Gastrocnemius medialis (tissue), 4 donors: ENCODE results near the gene AXIN1.

Experiments used
- POLR2A ChIP-seq, 2 donors: fragments of 450-650 bp; IDR thresholded peaks; one replicate each; pipeline ENCODE4 v1.6.1; 2017; ENCODE audit warnings: antibody characterized with exemption in 2 of 2, mild to moderate bottlenecking in 2 of 2, moderate library complexity in 2 of 2
- TF ChIP-seq, protein P1 (sequence below), 5 experiments: fragments of 450-650 bp in 3 of 5; fragments of 200-600 bp in 2 of 5; sonication (generic) in 2 of 5; IDR thresholded peaks in 4 of 5; conservative IDR thresholded peaks in 1 of 5; 1 replicate in 4 of 5; 2 replicates in 1 of 5; pipeline ENCODE4 v1.5.1; 2016 to 2019; ENCODE audit warnings: antibody characterized with exemption in 5 of 5, mild to moderate bottlenecking in 3 of 5, moderate library complexity in 3 of 5

DNA sequence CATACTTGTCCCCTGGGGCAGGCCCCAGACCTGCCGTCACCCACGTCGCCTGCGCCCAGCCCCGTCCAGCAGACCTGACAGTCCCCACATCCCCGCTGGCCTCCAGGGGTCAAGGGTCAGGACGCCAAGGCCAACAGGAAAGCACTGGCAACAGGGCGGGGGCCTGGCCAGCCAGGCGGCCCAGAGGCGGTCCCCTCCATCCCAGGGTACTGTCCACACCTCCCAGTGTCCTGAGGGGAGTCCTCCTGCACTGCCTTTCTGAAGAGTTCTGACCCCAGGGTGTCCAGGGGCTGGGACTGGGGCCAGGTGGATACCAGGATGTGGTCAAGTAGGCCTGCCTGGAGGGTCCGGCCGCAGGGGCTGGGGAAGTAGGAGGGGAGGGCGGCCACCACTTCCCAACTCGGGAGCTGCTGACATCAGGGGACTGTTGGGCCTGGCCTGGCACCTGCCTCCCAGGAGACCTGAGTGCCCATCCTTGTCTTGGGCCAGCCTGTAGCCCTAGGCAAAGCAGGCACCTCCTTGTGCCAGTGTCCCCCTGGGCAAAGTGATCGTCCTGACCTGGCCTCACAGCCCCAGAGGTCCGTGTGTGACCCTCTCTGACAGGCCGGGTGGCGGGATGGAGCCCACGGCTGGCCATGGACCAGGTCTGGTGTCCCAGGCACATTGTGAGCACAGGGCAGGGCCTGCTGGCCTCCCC is 6.7 kb upstream of the AXIN1 start:
- no peak for TF ChIP-seq POLR2A (IDR thresholded peaks at IDR 0.05)
- TF ChIP-seq, protein P1, sequence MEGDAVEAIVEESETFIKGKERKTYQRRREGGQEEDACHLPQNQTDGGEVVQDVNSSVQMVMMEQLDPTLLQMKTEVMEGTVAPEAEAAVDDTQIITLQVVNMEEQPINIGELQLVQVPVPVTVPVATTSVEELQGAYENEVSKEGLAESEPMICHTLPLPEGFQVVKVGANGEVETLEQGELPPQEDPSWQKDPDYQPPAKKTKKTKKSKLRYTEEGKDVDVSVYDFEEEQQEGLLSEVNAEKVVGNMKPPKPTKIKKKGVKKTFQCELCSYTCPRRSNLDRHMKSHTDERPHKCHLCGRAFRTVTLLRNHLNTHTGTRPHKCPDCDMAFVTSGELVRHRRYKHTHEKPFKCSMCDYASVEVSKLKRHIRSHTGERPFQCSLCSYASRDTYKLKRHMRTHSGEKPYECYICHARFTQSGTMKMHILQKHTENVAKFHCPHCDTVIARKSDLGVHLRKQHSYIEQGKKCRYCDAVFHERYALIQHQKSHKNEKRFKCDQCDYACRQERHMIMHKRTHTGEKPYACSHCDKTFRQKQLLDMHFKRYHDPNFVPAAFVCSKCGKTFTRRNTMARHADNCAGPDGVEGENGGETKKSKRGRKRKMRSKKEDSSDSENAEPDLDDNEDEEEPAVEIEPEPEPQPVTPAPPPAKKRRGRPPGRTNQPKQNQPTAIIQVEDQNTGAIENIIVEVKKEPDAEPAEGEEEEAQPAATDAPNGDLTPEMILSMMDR (IDR thresholded peaks at IDR 0.05 in 4 of 5, conservative IDR thresholded peaks at IDR 0.05 in 1 of 5), result no peak
